Testis (tissue), 2 donors: ENCODE results near the gene OXER1.

Experiments
- CTCF ChIP-seq, 3 experiments: fragments of 450-650 bp in 2 of 3; fragments of 200-600 bp in 1 of 3; sonication (generic) in 1 of 3; IDR thresholded peaks; one replicate each; pipeline ENCODE4 v1.5.1; 2016 to 2019; ENCODE audit warnings: antibody characterized with exemption in 3 of 3, mild to moderate bottlenecking in 2 of 3, moderate library complexity in 1 of 3
- POLR2A ChIP-seq: fragments of 450-650 bp; IDR thresholded peaks from one replicate; pipeline ENCODE4 v1.6.1; 2017; ENCODE audit warnings: antibody characterized with exemption, mild to moderate bottlenecking, moderate library complexity

GRCh38 chr2:42801381-42801780 is 37.4 kb upstream of the OXER1 start:
- TF ChIP-seq POLR2A (no peak), CTCF (IDR thresholded peaks at IDR 0.05) (no peak)
